CD4-positive, alpha-beta T cell (primary cell): ENCODE data around the gene RGS1. TPM values are rescaled to one million over a fixed set of nuclear protein-coding genes. Genes with fewer than 3 reads are reported as not detected.

ENCODE experiments used
- ATAC-seq: fragments of 200-7000 bp; cut with Tn5 transposase; one replicate; pipeline ENCODE4 v1.10.0; 2022; ENCODE audit warnings: mild to moderate bottlenecking; ENCODE audit not compliant: poor library complexity
- CTCF ChIA-PET: fragments of 350-600 bp; sonication (Branson Sonifier 250); formaldehyde crosslinking; loops from one replicate; lab custom pipeline; 2021; ENCODE audit warnings: antibody characterized with exemption, inconsistent platforms; lab: Charles Lee
- POLR2A ChIA-PET: fragments of 350-600 bp; sonication (Branson Sonifier 250); formaldehyde crosslinking; loops from one replicate; lab custom pipeline; 2021; ENCODE audit warnings: antibody characterized with exemption, inconsistent platforms; lab: Charles Lee
- DNase-seq, 14 experiments: peaks; one replicate each; pipeline ENCODE4 v3.0.0-alpha.2; 2013 to 2020; ENCODE audit warnings: mixed read lengths in 2 of 14
- H3K27ac ChIP-seq, 2 donors: one replicate each; pipeline versions ENCODE4 v1.5.1 to v1.7.0; 2013; ENCODE audit warnings: low read length in 2 of 2, low read depth in 1 of 2, mild to moderate bottlenecking in 1 of 2
- H3K27me3 ChIP-seq, 2 experiments: 1 replicate in 1 of 2; 2 replicates in 1 of 2; pipeline versions ENCODE4 v1.6.1 to v1.7.0; 2013; ENCODE audit warnings: low read length in 2 of 2, control low read depth in 1 of 2, mild to moderate bottlenecking in 1 of 2, moderate library complexity in 1 of 2; ENCODE audit not compliant: insufficient read depth in 2 of 2, control insufficient read depth in 1 of 2
- H3K36me3 ChIP-seq: one replicate; pipeline ENCODE4 v1.6.1; 2013; ENCODE audit warnings: low read length, control low read depth; ENCODE audit not compliant: insufficient read depth
- H3K4me1 ChIP-seq: one replicate; pipeline ENCODE4 v1.6.1; 2013; ENCODE audit warnings: low read length, control low read depth; ENCODE audit not compliant: insufficient read depth
- H3K4me3 ChIP-seq: one replicate; pipeline ENCODE4 v1.5.1; 2013; ENCODE audit warnings: mild to moderate bottlenecking, low read length, moderate library complexity
- H3K9me3 ChIP-seq, 2 experiments: 1 replicate in 1 of 2; 2 replicates in 1 of 2; pipeline versions ENCODE4 v1.6.1 to v1.7.0; 2013; ENCODE audit warnings: low read length in 2 of 2, mild to moderate bottlenecking in 2 of 2, control low read depth in 1 of 2, moderate library complexity in 1 of 2; ENCODE audit not compliant: control insufficient read depth in 1 of 2, insufficient read depth in 1 of 2
- H3K27ac Mint-ChIP-seq: one replicate; pipeline ENCODE4 v1.8.0; 2020; ENCODE audit warnings: mixed read lengths
- H3K27me3 Mint-ChIP-seq: one replicate; pipeline ENCODE4 v1.8.0; 2021; ENCODE audit warnings: mixed read lengths
- H3K36me3 Mint-ChIP-seq: one replicate; pipeline ENCODE4 v1.8.0; 2021; ENCODE audit warnings: low read depth, mixed read lengths
- H3K4me1 Mint-ChIP-seq: one replicate; pipeline ENCODE4 v1.8.0; 2021; ENCODE audit warnings: low read depth, mixed read lengths
- H3K4me3 Mint-ChIP-seq: one replicate; pipeline ENCODE4 v1.8.0; 2020; ENCODE audit warnings: mild to moderate bottlenecking, mixed read lengths
- H3K9me3 Mint-ChIP-seq: one replicate; pipeline ENCODE4 v1.8.0; 2020; ENCODE audit warnings: mixed read lengths
- CTCF ChIP-seq: fragments of 200-600 bp; IDR thresholded peaks from one replicate; pipeline ENCODE4 v1.8.0; 2022; ENCODE audit warnings: antibody characterized with exemption, mild to moderate bottlenecking
- intact Hi-C, 2 experiments: fragments of 100-400 bp; cut with DNase I in 1 of 2; cut with micrococcal nuclease in 1 of 2; formaldehyde crosslinking; loops; one replicate each; pipeline versions ENCODE4 v1.15.1 to v1.9.0; 2023 to 2025; cut with DNase I, micrococcal nuclease
- total RNA-seq, 174 experiments: library from RNA in 2 of 174; stranded (reverse) in 2 of 174; gene quantifications; one replicate each; pipeline ENCODE4 v1.2.3 and lab custom pipeline; 2021 to 2026

RGS1 gene
- total RNA-seq, 2 experiments from 2014 or later = 428 to 429 TPM

GRCh38 chr1:192600275-192600674 is 24.7 kb downstream of the RGS1 start:
- Mint-ChIP-seq H3K27me3 (no peaks in the 10 kb centered on the region), H3K4me3 (no peak overlapping the region), H3K36me3 (no peaks in the 10 kb centered on the region), H3K4me1 (no peaks in the 10 kb centered on the region), H3K9me3 (no peaks in the 10 kb centered on the region), H3K27ac (no peak overlapping the region)
- Histone ChIP-seq H3K9me3 (no peaks in the 10 kb centered on the region), H3K36me3 (no peaks in the 10 kb centered on the region), H3K4me3 (no peak overlapping the region), H3K4me1 (no peaks in the 10 kb centered on the region), H3K27ac (no peak overlapping the region), H3K27me3 (no peaks in the 10 kb centered on the region)
- CTCF ChIA-PET = no interaction called here
- ATAC-seq (no peak), DNase-seq (no peak)
- POLR2A ChIA-PET = interaction anchor here (0.7 kb wide), 1 partner anchor 200 kb away, joined by 3 read pairs; no protein-coding TSS in a partner anchor
- TF ChIP-seq CTCF = no peak
- intact Hi-C loops = loop anchor here in 1 of 2 experiments (10.0 kb wide), 2 partner anchors 195 to 425 kb away; no protein-coding TSS in a partner anchor

- Histone ChIP-seq H3K9me3 (no peaks in the 10 kb centered on the region), H3K4me1 (no peaks in the 10 kb centered on the region), H3K4me3 (no peak overlapping the region), H3K27me3 (no peaks in the 10 kb centered on the region), H3K36me3 (no peaks in the 10 kb centered on the region), H3K27ac (no peak overlapping the region)
- no peaks in the 10 kb centered on the region for H3K27me3 Mint-ChIP-seq
- intact Hi-C loops = loop anchor here in 1 of 2 experiments (10.0 kb wide), 2 partner anchors 194 to 424 kb away; no protein-coding TSS in a partner anchor
- H3K4me1 Mint-ChIP-seq = no peaks in the 10 kb centered on the region
- ATAC-seq = no peak
- no peaks in the 10 kb centered on the region for H3K36me3 Mint-ChIP-seq
- no peak for TF ChIP-seq CTCF
- H3K4me3 Mint-ChIP-seq = no peak overlapping the region
- H3K9me3 Mint-ChIP-seq = no peaks in the 10 kb centered on the region
- no peak for DNase-seq
- no peak overlapping the region for H3K27ac Mint-ChIP-seq
- CTCF ChIA-PET = no interaction called here
- POLR2A ChIA-PET = no interaction called here
Measured at GRCh38 chr1:192601143-192601542, 25.6 kb downstream of the RGS1 start.

- Mint-ChIP-seq H3K9me3 (no peaks in the 10 kb centered on the region), H3K27me3 (no peaks in the 10 kb centered on the region), H3K36me3 (no peaks in the 10 kb centered on the region), H3K4me1 (no peaks in the 10 kb centered on the region), H3K4me3 (no peak overlapping the region), H3K27ac (no peak overlapping the region)
- H3K4me1 ChIP-seq = no peaks in the 10 kb centered on the region
- intact Hi-C loops = loop anchor here in 1 of 2 experiments (10.0 kb wide), 2 partner anchors 193 to 423 kb away; no protein-coding TSS in a partner anchor
- no peak for TF ChIP-seq CTCF
- H3K9me3 ChIP-seq = no peaks in the 10 kb centered on the region
- no peaks in the 10 kb centered on the region for H3K27me3 ChIP-seq
- ATAC-seq (no peak), DNase-seq (no peak)
- H3K4me3 ChIP-seq = no peak overlapping the region
- ChIA-PET CTCF (no interaction called here), POLR2A (no interaction called here)
- no peaks in the 10 kb centered on the region for H3K36me3 ChIP-seq
- no peak overlapping the region for H3K27ac ChIP-seq
Measured at GRCh38 chr1:192601567-192601966, 26.0 kb downstream of the RGS1 start.
